ENCODE measurements around the gene DYNC2I2.
A peak's percentile ranks its signal among the peaks of the same experiment; 100 is the strongest.
"Not testable (repeated sequence)": the region's sequence is repeated elsewhere in the genome, so short reads cannot be mapped to it uniquely, and the experiment has no call there.

Gene DYNC2I2

DNA sequence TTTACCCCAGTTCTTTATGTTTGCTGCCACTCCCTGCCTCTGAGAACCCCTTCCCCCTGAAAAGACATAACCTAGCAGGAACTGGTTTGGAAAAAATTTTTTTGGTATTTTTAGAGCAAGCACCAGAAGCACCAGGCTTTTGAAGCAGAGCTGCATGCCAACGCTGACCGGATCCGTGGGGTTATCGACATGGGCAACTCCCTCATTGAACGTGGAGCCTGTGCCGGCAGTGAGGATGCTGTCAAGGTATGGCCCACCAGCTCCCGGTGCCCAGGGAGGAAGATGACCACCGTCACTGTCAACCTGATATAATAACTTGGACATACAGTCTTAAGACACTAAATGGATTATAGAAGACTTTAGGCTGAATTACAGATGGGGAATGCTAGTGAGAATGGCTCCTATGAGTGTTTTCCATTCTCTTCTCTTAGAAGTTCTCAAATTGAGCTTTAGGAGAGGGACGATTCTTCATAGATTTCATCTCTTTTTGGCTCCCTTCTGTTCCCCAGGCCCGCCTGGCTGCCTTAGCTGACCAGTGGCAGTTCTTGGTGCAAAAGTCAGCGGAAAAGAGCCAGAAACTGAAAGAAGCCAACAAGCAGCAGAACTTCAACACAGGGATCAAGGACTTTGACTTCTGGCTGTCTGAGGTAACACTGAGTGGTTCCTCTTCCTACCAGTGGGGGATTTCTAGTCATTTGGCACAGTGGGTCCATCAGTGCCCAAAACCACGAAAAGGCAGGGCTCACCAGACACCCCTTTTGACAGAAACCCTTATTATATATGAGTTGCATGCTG, 44.9 kb downstream of the DYNC2I2 start:
- DNase-seq: no peak

DNA sequence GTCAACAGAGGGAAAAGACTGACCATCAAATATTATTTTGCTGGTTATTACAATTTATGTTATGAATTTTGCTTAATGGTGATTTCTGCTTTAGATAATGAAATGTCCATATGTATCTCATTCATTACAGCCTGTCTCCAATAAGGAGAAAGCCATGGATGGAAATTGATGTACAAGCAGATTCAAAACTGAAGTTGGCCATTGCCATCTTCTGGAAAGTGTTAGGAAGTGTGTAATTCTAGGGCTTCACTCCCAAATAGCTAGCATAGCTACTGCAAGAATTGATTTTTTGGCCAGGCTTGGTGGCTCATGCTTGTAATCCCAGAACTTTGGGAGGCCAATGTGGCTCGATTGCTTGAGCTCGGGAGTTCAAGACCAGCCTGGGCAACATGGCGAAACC, 45.8 kb downstream of the DYNC2I2 start:
- no peak for DNase-seq

- DNase-seq: no peak
Observed at GRCh38 chr9:128607642-128608350, 48.9 kb downstream of the DYNC2I2 start.

DNA sequence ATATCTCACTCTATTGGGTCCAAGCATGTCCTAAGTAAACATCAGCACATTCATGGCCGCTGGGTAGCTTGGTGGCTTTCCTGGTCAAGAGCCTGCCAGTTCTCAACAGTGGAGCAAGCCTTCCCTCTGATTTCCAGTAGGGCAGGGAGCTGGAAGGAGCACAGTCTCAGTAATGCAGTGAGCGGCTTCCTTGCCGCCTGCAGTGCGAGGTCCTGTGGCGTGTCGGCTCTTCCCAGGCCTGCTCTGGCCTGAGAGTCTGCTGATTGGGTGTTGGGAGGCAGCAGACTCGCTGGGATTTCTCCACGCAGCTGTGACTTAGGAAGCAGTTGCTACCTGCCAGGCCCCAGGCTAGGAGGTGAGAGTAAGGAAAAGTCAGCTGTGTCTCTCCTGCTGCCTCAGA, 53.0 kb downstream of the DYNC2I2 start:
- no peak for DNase-seq

DNA sequence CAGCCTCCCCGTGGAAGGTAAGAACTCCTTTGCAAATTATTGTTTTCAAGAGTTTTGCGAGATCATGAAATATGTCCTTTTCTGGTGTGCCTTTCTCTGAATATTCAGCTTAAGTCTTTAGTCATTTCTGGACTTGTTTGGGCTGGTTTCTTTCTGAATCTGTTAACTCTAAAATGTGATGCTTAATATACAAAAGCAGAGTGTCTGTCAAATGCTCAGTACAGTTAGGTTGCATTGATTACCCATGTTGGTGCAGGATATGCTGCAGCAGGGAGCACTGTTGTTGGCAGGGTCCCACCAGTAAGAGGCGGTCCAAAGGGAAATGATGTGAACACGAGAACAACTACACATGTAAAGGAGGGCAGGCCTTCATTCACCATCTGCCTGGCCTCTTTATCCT, 56.5 kb downstream of the DYNC2I2 start:
- DNase-seq: no peak

GRCh38 chr9:128595471-128595870, 61.2 kb downstream of the DYNC2I2 start:
- no peak for DNase-seq

GRCh38 chr9:128593856-128594255, 62.8 kb downstream of the DYNC2I2 start:
- DNase-seq: no peak

GRCh38 chr9:128593039-128593438, 63.6 kb downstream of the DYNC2I2 start:
- DNase-seq: no peak

GRCh38 chr9:128588581-128589233, 67.9 kb downstream of the DYNC2I2 start:
- DNase-seq: no peak

GRCh38 chr9:128587453-128587852, 69.2 kb downstream of the DYNC2I2 start:
- peak; percentile 56 for DNase-seq

GRCh38 chr9:128586934-128587333, 69.7 kb downstream of the DYNC2I2 start:
- DNase-seq: not testable (repeated sequence)

DNA sequence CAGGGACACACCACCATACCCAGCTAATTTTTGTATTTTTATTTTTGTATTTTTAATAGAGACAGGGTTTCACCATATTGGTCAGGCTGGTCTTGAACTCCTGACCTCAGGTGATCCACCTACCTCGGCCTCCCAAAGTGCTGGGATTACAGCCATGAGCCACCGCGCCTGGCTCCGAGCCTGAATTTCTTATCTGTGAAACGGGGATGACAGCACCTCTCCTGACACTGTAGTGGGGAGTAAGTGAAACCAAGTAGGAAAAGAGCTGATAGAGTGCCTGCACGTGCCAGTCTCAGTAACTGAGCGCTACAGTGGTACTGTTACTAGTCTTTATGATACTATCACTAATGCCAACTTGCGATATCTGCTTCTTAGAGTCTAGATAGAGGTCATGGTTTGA, 71.5 kb downstream of the DYNC2I2 start:
- DNase-seq: not testable (repeated sequence)
